ENCODE data around the gene QSOX1.

The QSOX1 gene

GRCh38 chr1:180215856-180216625 is 61.4 kb downstream of the QSOX1 start:
- no peak for FAIRE-seq

GRCh38 chr1:180217006-180217405 is 62.3 kb downstream of the QSOX1 start:
- FAIRE-seq = no peak

- FAIRE-seq = no peak
Measured at GRCh38 chr1:180218806-180219765, 64.4 kb downstream of the QSOX1 start.

GRCh38 chr1:180219776-180220175 is 65.1 kb downstream of the QSOX1 start:
- no peak for FAIRE-seq

GRCh38 chr1:180221462-180221861 is 66.8 kb downstream of the QSOX1 start:
- no peak for FAIRE-seq

GRCh38 chr1:180224902-180225301 is 70.2 kb downstream of the QSOX1 start:
- FAIRE-seq = no peak

- no peak for FAIRE-seq
Measured at GRCh38 chr1:180225403-180225802, 70.7 kb downstream of the QSOX1 start.

- no peak for FAIRE-seq
Measured at GRCh38 chr1:180227861-180228647, 73.4 kb downstream of the QSOX1 start.

GRCh38 chr1:180228648-180229482 is 74.2 kb downstream of the QSOX1 start:
- FAIRE-seq = no peak

GRCh38 chr1:180229483-180230415 is 75.1 kb downstream of the QSOX1 start, which contains the start of gene LHX4:
TSS of gene LHX4 (plus strand) at chr1:180230264. CDS start at chr1:180230530, 266 bp downstream.
- no peak for FAIRE-seq

GRCh38 chr1:180230416-180230790 is 75.7 kb downstream of the QSOX1 start:
- FAIRE-seq = no peak

GRCh38 chr1:180230791-180231505 is 76.3 kb downstream of the QSOX1 start:
- no peak for FAIRE-seq

- FAIRE-seq = no peak
Measured at GRCh38 chr1:180231506-180231921, 76.8 kb downstream of the QSOX1 start.

- no peak for FAIRE-seq
Measured at GRCh38 chr1:180231936-180232335, 77.3 kb downstream of the QSOX1 start.

GRCh38 chr1:180232521-180233043 is 77.9 kb downstream of the QSOX1 start:
- no peak for FAIRE-seq

- no peak for FAIRE-seq
Measured at GRCh38 chr1:180233191-180234011, 78.7 kb downstream of the QSOX1 start.

- no peak for FAIRE-seq
Measured at GRCh38 chr1:180234369-180235076, 79.9 kb downstream of the QSOX1 start.

GRCh38 chr1:180235077-180235501 is 80.4 kb downstream of the QSOX1 start:
- no peak for FAIRE-seq
